Fibroblast of skin of left biceps (primary cell): ENCODE results near the gene PACRG.

Source experiments
- DNase-seq, 2 experiments: peaks; one replicate each; pipeline ENCODE4 v3.0.0-alpha.2; 2013; ENCODE audit warnings: low read depth in 2 of 2

Gene PACRG

GRCh38 chr6:162710419-162710818, 17.4 kb upstream of the PACRG start:
- no peak for DNase-seq

GRCh38 chr6:162710936-162711335, 16.8 kb upstream of the PACRG start:
- DNase-seq: no peak

- DNase-seq: no peak
Observed at GRCh38 chr6:162711376-162711775, 16.4 kb upstream of the PACRG start.

- no peak for DNase-seq
Observed at GRCh38 chr6:162712694-162713093, 15.1 kb upstream of the PACRG start.

GRCh38 chr6:162713974-162714780, 13.6 kb upstream of the PACRG start:
- no peak for DNase-seq

GRCh38 chr6:162715601-162716000, 12.2 kb upstream of the PACRG start:
- no peak for DNase-seq

GRCh38 chr6:162719528-162719927, 8.2 kb upstream of the PACRG start:
- no peak for DNase-seq

GRCh38 chr6:162721404-162721687, 6.4 kb upstream of the PACRG start:
- no peak for DNase-seq

GRCh38 chr6:162722226-162722625, 5.5 kb upstream of the PACRG start:
- no peak for DNase-seq

- DNase-seq: no peak
Observed at GRCh38 chr6:162722633-162723032, 5.1 kb upstream of the PACRG start.

- no peak for DNase-seq
Observed at GRCh38 chr6:162726947-162727321, 840 bp upstream of the PACRG start.

GRCh38 chr6:162728197-162728596, 423 bp downstream of the PACRG start:
- no peak for DNase-seq

GRCh38 chr6:162728706-162729105, 932 bp downstream of the PACRG start:
- no peak for DNase-seq

GRCh38 chr6:162730502-162730901, 2.7 kb downstream of the PACRG start:
- DNase-seq: no peak

- DNase-seq: no peak
Observed at GRCh38 chr6:162733489-162733888, 5.7 kb downstream of the PACRG start.

- DNase-seq: no peak
Observed at GRCh38 chr6:162736961-162737360, 9.2 kb downstream of the PACRG start.

- DNase-seq: no peak
Observed at GRCh38 chr6:162750776-162751175, 23.0 kb downstream of the PACRG start.

- DNase-seq: no peak
Observed at GRCh38 chr6:162751211-162751859, 23.6 kb downstream of the PACRG start.

GRCh38 chr6:162753775-162754174, 26.0 kb downstream of the PACRG start:
- no peak for DNase-seq

GRCh38 chr6:162770136-162770535, 42.4 kb downstream of the PACRG start:
- DNase-seq: no peak

- DNase-seq: no peak
Observed at GRCh38 chr6:162770955-162771354, 43.2 kb downstream of the PACRG start.

- DNase-seq: no peak
Observed at GRCh38 chr6:162772466-162772865, 44.7 kb downstream of the PACRG start.

GRCh38 chr6:162773996-162774395, 46.2 kb downstream of the PACRG start:
- DNase-seq: no peak

GRCh38 chr6:162777091-162777490, 49.3 kb downstream of the PACRG start:
- no peak for DNase-seq
